SK-N-SH treated with all-trans-retinoic acid at 6 μM for 48 hours (cell line): ENCODE results near the gene CDH22.

Source experiments
- ATAC-seq: fragments of 200-7000 bp; cut with Tn5 transposase; 3 replicates; pipeline ENCODE4 v1.9.1; 2020; ENCODE audit warnings: mild to moderate bottlenecking, moderate library complexity
- BACH2 ChIP-seq: fragments of 250-450 bp; sonication (Bioruptor Pico); IDR thresholded peaks from 2 replicates; pipeline ENCODE4 v1.9.0; 2021; ENCODE audit warnings: mild to moderate bottlenecking, borderline replicate concordance
- CREB5 ChIP-seq: fragments of 250-450 bp; sonication (Bioruptor Pico); IDR thresholded peaks from 2 replicates; pipeline ENCODE4 v1.5.1; 2020; ENCODE audit warnings: low read depth, mild to moderate bottlenecking, moderate library complexity
- CSDC2 ChIP-seq: fragments of 250-450 bp; sonication (Bioruptor Pico); IDR thresholded peaks from 2 replicates; pipeline ENCODE4 v1.5.0; 2020; ENCODE audit warnings: mild to moderate bottlenecking, moderate library complexity
- CSRNP3 ChIP-seq: fragments of 250-450 bp; sonication (Bioruptor Pico); IDR thresholded peaks from 2 replicates; pipeline ENCODE4 v1.5.1; 2021; ENCODE audit warnings: mild to moderate bottlenecking, moderate library complexity
- ESRRG ChIP-seq: fragments of 250-450 bp; sonication (Bioruptor Pico); IDR thresholded peaks from 2 replicates; pipeline ENCODE4 v1.6.1; 2021; ENCODE audit warnings: mild to moderate bottlenecking
- GLIS3 ChIP-seq: fragments of 250-450 bp; sonication (Bioruptor Pico); IDR thresholded peaks from 2 replicates; pipeline ENCODE4 v1.5.0; 2020; ENCODE audit warnings: mild to moderate bottlenecking, moderate library complexity
- OSR1 ChIP-seq: fragments of 250-450 bp; sonication (Bioruptor Pico); IDR thresholded peaks from 2 replicates; pipeline ENCODE4 v1.8.0; 2022; ENCODE audit warnings: moderate library complexity, mild to moderate bottlenecking, inconsistent platforms
- PATZ1 ChIP-seq: fragments of 250-450 bp; sonication (Bioruptor Pico); IDR thresholded peaks from 2 replicates; pipeline ENCODE4 v1.8.0; 2020; ENCODE audit warnings: mild to moderate bottlenecking, moderate library complexity, borderline replicate concordance
- POU6F1 ChIP-seq: fragments of 250-450 bp; sonication (Bioruptor Pico); IDR thresholded peaks from 2 replicates; pipeline ENCODE4 v1.8.0; 2021; ENCODE audit warnings: low read depth, mild to moderate bottlenecking, moderate library complexity, borderline replicate concordance
- PPARA ChIP-seq: fragments of 250-450 bp; sonication (Bioruptor Pico); IDR thresholded peaks from 2 replicates; pipeline ENCODE4 v1.5.0; 2020; ENCODE audit warnings: mild to moderate bottlenecking, borderline replicate concordance
- SNAI2 ChIP-seq: fragments of 250-450 bp; sonication (Bioruptor Pico); IDR thresholded peaks from 2 replicates; pipeline ENCODE4 v1.5.0; 2020; ENCODE audit warnings: mild to moderate bottlenecking, moderate library complexity
- TCF4 ChIP-seq: fragments of 250-450 bp; sonication (Bioruptor Pico); IDR thresholded peaks from 2 replicates; pipeline ENCODE4 v1.8.0; 2021; ENCODE audit warnings: mild to moderate bottlenecking, moderate library complexity, borderline replicate concordance
- TOX ChIP-seq: fragments of 250-450 bp; sonication (Bioruptor Pico); IDR thresholded peaks from 2 replicates; pipeline ENCODE4 v1.8.0; 2021; ENCODE audit warnings: mild to moderate bottlenecking, moderate library complexity, borderline replicate concordance
- TSHZ2 ChIP-seq: fragments of 250-450 bp; sonication (Bioruptor Pico); IDR thresholded peaks from 2 replicates; pipeline ENCODE4 v1.5.0; 2020; ENCODE audit warnings: mild to moderate bottlenecking, moderate library complexity
- ZC3H10 ChIP-seq: fragments of 250-450 bp; sonication (Bioruptor Pico); IDR thresholded peaks from 2 replicates; pipeline ENCODE4 v1.5.1; 2021; ENCODE audit warnings: mild to moderate bottlenecking, moderate library complexity
- ZFP3 ChIP-seq: fragments of 250-450 bp; sonication (Bioruptor Pico); IDR thresholded peaks from 2 replicates; pipeline ENCODE4 v1.5.0; 2020; ENCODE audit warnings: mild to moderate bottlenecking, moderate library complexity
- ZFP30 ChIP-seq: fragments of 450-650 bp; formaldehyde crosslinking; IDR thresholded peaks from 2 replicates; pipeline ENCODE4 v1.5.0; 2022; ENCODE audit warnings: mild to moderate bottlenecking, moderate library complexity
- ZNF565 ChIP-seq: fragments of 450-650 bp; formaldehyde crosslinking; conservative IDR thresholded peaks from 2 replicates; pipeline ENCODE4 v1.5.0; 2020; ENCODE audit warnings: low read depth, mild to moderate bottlenecking, moderate library complexity
- ZNF70 ChIP-seq: fragments of 450-650 bp; formaldehyde crosslinking; IDR thresholded peaks from 2 replicates; pipeline ENCODE4 v1.5.0; 2020; ENCODE audit warnings: mild to moderate bottlenecking, moderate library complexity
- ZNF8 ChIP-seq: fragments of 450-650 bp; formaldehyde crosslinking; IDR thresholded peaks from 2 replicates; pipeline ENCODE4 v1.5.0; 2020; ENCODE audit warnings: mild to moderate bottlenecking, moderate library complexity

Gene CDH22

GRCh38 chr20:46344488-46345162, 36.3 kb upstream of the CDH22 start:
- no peak for ATAC-seq

More at GRCh38 chr20:46344488-46345162, 36.3 kb upstream of the CDH22 start:
- TF ChIP-seq ZFP3 (CRISPR knock-in tag) (no peak), ZNF565 (no peak), PATZ1 (no peak), TCF4 (CRISPR knock-in tag) (no peak), ZFP30 (CRISPR knock-in tag) (no peak), POU6F1 (CRISPR knock-in tag) (no peak), OSR1 (CRISPR knock-in tag) (no peak), CREB5 (no peak), BACH2 (CRISPR knock-in tag) (no peak), TOX (CRISPR knock-in tag) (no peak), TSHZ2 (CRISPR knock-in tag) (no peak), CSDC2 (no peak), PPARA (CRISPR knock-in tag) (no peak), ZNF70 (CRISPR knock-in tag) (no peak), ZNF8 (CRISPR knock-in tag) (no peak), GLIS3 (CRISPR knock-in tag) (no peak), CSRNP3 (no peak), ZC3H10 (CRISPR knock-in tag) (no peak), SNAI2 (CRISPR knock-in tag) (no peak), ESRRG (CRISPR knock-in tag) (no peak)
